ENCODE data around the gene FGF19.

DNA sequence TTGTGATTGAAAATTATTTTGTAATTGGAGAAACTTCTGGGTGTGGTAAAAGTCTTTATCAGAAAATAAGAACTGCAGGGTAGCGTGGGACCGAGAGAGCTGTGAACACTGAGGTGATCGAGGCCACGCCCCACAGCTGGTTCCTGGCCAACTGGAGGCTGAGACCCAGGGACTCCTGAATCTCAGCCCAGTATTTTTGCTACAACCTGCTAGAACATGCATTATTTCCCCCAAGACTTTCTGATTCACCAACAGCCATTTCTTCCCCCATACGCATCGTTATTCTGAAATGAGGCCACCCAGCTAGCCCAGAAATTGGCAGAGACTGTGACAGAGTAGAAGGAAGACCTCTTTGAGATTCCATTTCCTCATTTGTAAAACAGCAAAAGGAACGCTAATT is 3.4 kb upstream of the FGF19 start:
- TF ChIP-seq, protein P1, sequence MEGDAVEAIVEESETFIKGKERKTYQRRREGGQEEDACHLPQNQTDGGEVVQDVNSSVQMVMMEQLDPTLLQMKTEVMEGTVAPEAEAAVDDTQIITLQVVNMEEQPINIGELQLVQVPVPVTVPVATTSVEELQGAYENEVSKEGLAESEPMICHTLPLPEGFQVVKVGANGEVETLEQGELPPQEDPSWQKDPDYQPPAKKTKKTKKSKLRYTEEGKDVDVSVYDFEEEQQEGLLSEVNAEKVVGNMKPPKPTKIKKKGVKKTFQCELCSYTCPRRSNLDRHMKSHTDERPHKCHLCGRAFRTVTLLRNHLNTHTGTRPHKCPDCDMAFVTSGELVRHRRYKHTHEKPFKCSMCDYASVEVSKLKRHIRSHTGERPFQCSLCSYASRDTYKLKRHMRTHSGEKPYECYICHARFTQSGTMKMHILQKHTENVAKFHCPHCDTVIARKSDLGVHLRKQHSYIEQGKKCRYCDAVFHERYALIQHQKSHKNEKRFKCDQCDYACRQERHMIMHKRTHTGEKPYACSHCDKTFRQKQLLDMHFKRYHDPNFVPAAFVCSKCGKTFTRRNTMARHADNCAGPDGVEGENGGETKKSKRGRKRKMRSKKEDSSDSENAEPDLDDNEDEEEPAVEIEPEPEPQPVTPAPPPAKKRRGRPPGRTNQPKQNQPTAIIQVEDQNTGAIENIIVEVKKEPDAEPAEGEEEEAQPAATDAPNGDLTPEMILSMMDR (IDR thresholded peaks at IDR 0.05; ENCODE audit: low read depth, low read length, poor library complexity, severe bottlenecking) = no peak
- TF ChIP-seq EZH2phosphoT487 (IDR thresholded peaks at IDR 0.05; ENCODE audit: borderline replicate concordance, low read length) = no peak

Measured in DOHH2 (cell line).